Fibroblast of lung (primary cell): ENCODE data around the gene PRR35.

Source experiments
- EZH2 ChIP-seq: IDR thresholded peaks from 2 replicates; pipeline ENCODE4 v1.5.1; 2012; ENCODE audit warnings: low read length, control low read depth, mild to moderate bottlenecking; ENCODE audit errors: missing control alignments
- TF ChIP-seq, protein P1 (sequence below), 2 donors: IDR thresholded peaks in 1 of 2; conservative IDR thresholded peaks in 1 of 2; 1 replicate in 1 of 2; 2 replicates in 1 of 2; pipeline ENCODE4 v1.5.1; 2011 to 2012; ENCODE audit warnings: low read length in 2 of 2, control low read depth in 1 of 2, inconsistent platforms in 1 of 2, low read depth in 1 of 2, mild to moderate bottlenecking in 1 of 2

DNA sequence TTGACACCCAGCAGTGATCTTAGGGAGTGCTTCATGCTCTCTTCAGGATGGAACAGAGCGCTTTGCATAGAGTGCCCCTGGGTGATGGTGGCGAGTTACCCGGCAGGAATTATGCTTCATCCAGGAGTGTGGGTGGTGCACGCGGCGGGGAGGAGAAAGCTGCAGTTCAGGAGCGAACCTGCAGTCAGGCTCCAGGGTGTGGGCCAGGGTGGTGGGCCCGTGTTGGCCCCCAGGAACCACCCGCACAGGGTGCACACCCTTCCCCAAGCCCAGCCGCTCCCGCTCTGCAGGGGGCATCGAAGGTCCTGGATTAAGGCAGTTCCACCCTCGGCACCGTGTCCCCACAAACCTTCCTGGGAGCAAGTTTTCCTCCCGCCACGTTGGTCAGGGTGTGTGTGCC is 33.6 kb downstream of the PRR35 start:
- TF ChIP-seq, protein P1, sequence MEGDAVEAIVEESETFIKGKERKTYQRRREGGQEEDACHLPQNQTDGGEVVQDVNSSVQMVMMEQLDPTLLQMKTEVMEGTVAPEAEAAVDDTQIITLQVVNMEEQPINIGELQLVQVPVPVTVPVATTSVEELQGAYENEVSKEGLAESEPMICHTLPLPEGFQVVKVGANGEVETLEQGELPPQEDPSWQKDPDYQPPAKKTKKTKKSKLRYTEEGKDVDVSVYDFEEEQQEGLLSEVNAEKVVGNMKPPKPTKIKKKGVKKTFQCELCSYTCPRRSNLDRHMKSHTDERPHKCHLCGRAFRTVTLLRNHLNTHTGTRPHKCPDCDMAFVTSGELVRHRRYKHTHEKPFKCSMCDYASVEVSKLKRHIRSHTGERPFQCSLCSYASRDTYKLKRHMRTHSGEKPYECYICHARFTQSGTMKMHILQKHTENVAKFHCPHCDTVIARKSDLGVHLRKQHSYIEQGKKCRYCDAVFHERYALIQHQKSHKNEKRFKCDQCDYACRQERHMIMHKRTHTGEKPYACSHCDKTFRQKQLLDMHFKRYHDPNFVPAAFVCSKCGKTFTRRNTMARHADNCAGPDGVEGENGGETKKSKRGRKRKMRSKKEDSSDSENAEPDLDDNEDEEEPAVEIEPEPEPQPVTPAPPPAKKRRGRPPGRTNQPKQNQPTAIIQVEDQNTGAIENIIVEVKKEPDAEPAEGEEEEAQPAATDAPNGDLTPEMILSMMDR (conservative IDR thresholded peaks at IDR 0.05 in 1 of 2, IDR thresholded peaks at IDR 0.05 in 1 of 2; ENCODE audit: low read depth in 1 of 2, low read length in 2 of 2) = no peak
- TF ChIP-seq EZH2 = no peak
